Pancreas (tissue), 10 donors: ENCODE results near the gene ZFP57. TPM values are rescaled to one million over a fixed set of nuclear protein-coding genes. Genes with fewer than 3 reads are reported as not detected.
"Not testable (repeated sequence)": the region's sequence is repeated elsewhere in the genome, so short reads cannot be mapped to it uniquely, and the experiment has no call there.

ENCODE experiments used
- ATAC-seq, 4 donors: fragments of 200-7000 bp; cut with Tn5 transposase; one replicate each; pipeline versions ENCODE4 v1.8.0 to v1.9.1; 2020; ENCODE audit warnings: mild to moderate bottlenecking in 4 of 4, moderate library complexity in 4 of 4
- DNase-seq, 6 donors: peaks; one replicate each; pipeline ENCODE4 v3.0.0-alpha.2; 2020
- FAIRE-seq: peaks from 2 replicates; lab custom pipeline; 2012; peaks lifted over from hg19 to GRCh38; lab: Jason Lieb, UNC
- H3K27ac ChIP-seq, 4 donors: fragments of 200-600 bp; sonication (generic); 1 replicate in 3 of 4; 2 replicates in 1 of 4; pipeline versions ENCODE4 v1.5.0 to v1.8.0; 2020
- H3K27me3 ChIP-seq, 4 donors: fragments of 200-600 bp; one replicate each; pipeline ENCODE4 v1.8.0; 2021
- H3K36me3 ChIP-seq, 3 donors: fragments of 200-600 bp; sonication (generic) in 1 of 3; one replicate each; pipeline versions ENCODE4 v1.5.0 to v1.8.0; 2020 to 2021
- H3K4me1 ChIP-seq, 3 donors: fragments of 200-600 bp; one replicate each; pipeline ENCODE4 v1.8.0; 2021
- H3K4me3 ChIP-seq, 4 donors: fragments of 200-600 bp; sonication (generic) in 2 of 4; one replicate each; pipeline versions ENCODE4 v1.5.0 to v1.8.0; 2020 to 2021
- H3K9me3 ChIP-seq, 4 donors: fragments of 200-600 bp; one replicate each; pipeline ENCODE4 v1.8.0; 2021
- CTCF ChIP-seq, 4 donors: fragments of 200-600 bp; sonication (generic) in 3 of 4; IDR thresholded peaks; one replicate each; pipeline versions ENCODE4 v1.5.0 to v1.8.0; 2021; ENCODE audit warnings: antibody characterized with exemption in 4 of 4
- WGBS, 2 donors: extraction: QIAGEN DNeasy Blood & Tissue Kit; methylation state at CpG; one replicate each; pipeline ENCODE4 v1.1.7; 2013; 5-methylcytosine and 5-hydroxymethylcytosine counted together
- intact Hi-C, 3 donors: fragments of 100-400 bp; cut with DNase I; formaldehyde crosslinking; loops; one replicate each; pipeline versions ENCODE4 v1.11.1 to v1.14.2; 2022
- polyA plus RNA-seq, 2 donors: library from polyadenylated mRNA; stranded (reverse); fragments of 200-250 nt; gene quantifications; one replicate each; pipeline ENCODE4 v1.2.3, GENCODE V29; 2013
- total RNA-seq, 6 donors: library from RNA; stranded (reverse); fragmentation: NEBNext Ultra II Directional in 4 of 6; extraction: Animal tissue kit (Norgen Biotek cat#: 25700) in 4 of 6; gene quantifications; one replicate each; pipeline versions ENCODE4 v1.2.1 to v1.2.4, GENCODE V29; 2021 to 2023
- donor health status: healthy with polysubstance abuse.
- donor health status: DM: no; HTN: no; CAD: no; lungs with moderate emphysema.
- donor health status: DM: no; HTN: no; CAD: no.
- donor health status: control.
- donor health status: control.
- donor health status: Bipolar disorder and iron deficiency.
- donor health status: DM: yes; HTN: yes; CAD: no.
- donor health status: DM: no; HTN: no; CAD: no.
- donor health status: DM: no; HTN: no; CAD: no.
- donor health status: DM: yes; HTN: yes; CAD: no.

ZFP57 gene
- total and polyA plus RNA-seq, 8 donors, result 0.09 to 1.1 (median 0.12) TPM; not detected in 5

GRCh38 chr6:29675561-29675960, 5.4 kb downstream of the ZFP57 start:
- Histone ChIP-seq H3K36me3 (no peaks in the 10 kb centered on the region), H3K4me3 (no peak overlapping the region), H3K27ac (no peak overlapping the region), H3K27me3 (no peaks in the 10 kb centered on the region), H3K9me3 (no peaks in the 10 kb centered on the region), H3K4me1 (no peaks in the 10 kb centered on the region)
- intact Hi-C loops, result no loop called here
- 42 to 77% methylated on average over 1 of the region's 1 CpG for WGBS, 2 donors
- DNase-seq (no peak), FAIRE-seq (no peak), ATAC-seq (no peak)
- no peak for TF ChIP-seq CTCF (IDR thresholded peaks at IDR 0.05)

GRCh38 chr6:29674008-29674407, 6.9 kb downstream of the ZFP57 start:
- ATAC-seq, result no peak
- no peak overlapping the region for H3K27ac ChIP-seq
- no peaks in the 10 kb centered on the region for H3K9me3 ChIP-seq
- no peak for FAIRE-seq
- no peaks in the 10 kb centered on the region for H3K36me3 ChIP-seq
- no peaks in the 10 kb centered on the region for H3K4me1 ChIP-seq
- H3K4me3 ChIP-seq, result no peak overlapping the region
- intact Hi-C loops, result no loop called here
- H3K27me3 ChIP-seq, result no peaks in the 10 kb centered on the region
- no peak for TF ChIP-seq CTCF (IDR thresholded peaks at IDR 0.05)
- DNase-seq, result no peak
- WGBS, 2 donors, result 71 to 82% methylated on average over 5 of the region's 5 CpGs

- WGBS, 2 donors, result 85 to 91% methylated on average over 12 of the region's 12 CpGs
- Histone ChIP-seq H3K27me3 (no peaks in the 10 kb centered on the region), H3K4me3 (no peak overlapping the region), H3K27ac (no peak overlapping the region), H3K36me3 (no peaks in the 10 kb centered on the region), H3K4me1 (no peaks in the 10 kb centered on the region), H3K9me3 (no peaks in the 10 kb centered on the region)
- no peak for DNase-seq
- ATAC-seq, result no peak
- FAIRE-seq, result no peak
- intact Hi-C loops, result no loop called here
- no peak for TF ChIP-seq CTCF (IDR thresholded peaks at IDR 0.05)
These were observed 7.8 kb downstream of the ZFP57 start for GRCh38 chr6:29673161-29673560.

- H3K4me1 ChIP-seq, H3K27ac ChIP-seq, FAIRE-seq, H3K36me3 ChIP-seq, H3K9me3 ChIP-seq, intact Hi-C loops, H3K27me3 ChIP-seq, ATAC-seq, DNase-seq, H3K4me3 ChIP-seq: not testable (repeated sequence)
- WGBS, 2 donors, result 79 to 91% methylated on average over 5 of the region's 5 CpGs
These were observed 8.8 kb downstream of the ZFP57 start for GRCh38 chr6:29672116-29672515.

- Histone ChIP-seq H3K27me3 (no peaks in the 10 kb centered on the region), H3K9me3 (no peaks in the 10 kb centered on the region), H3K4me3 (no peak overlapping the region), H3K4me1 (no peaks in the 10 kb centered on the region), H3K27ac (no peak overlapping the region), H3K36me3 (no peaks in the 10 kb centered on the region)
- intact Hi-C loops, result no loop called here
- ATAC-seq, result no peak
- no peak for FAIRE-seq
- 5 to 9% methylated on average over 1 of the region's 1 CpG for WGBS, 2 donors
- no peak for DNase-seq
- TF ChIP-seq CTCF (IDR thresholded peaks at IDR 0.05), result no peak
These were observed 9.9 kb downstream of the ZFP57 start for GRCh38 chr6:29671026-29671425.
